ENCODE results near the gene TKFC.
A peak's percentile ranks its signal among the peaks of the same experiment; 100 is the strongest.

TKFC gene

DNA sequence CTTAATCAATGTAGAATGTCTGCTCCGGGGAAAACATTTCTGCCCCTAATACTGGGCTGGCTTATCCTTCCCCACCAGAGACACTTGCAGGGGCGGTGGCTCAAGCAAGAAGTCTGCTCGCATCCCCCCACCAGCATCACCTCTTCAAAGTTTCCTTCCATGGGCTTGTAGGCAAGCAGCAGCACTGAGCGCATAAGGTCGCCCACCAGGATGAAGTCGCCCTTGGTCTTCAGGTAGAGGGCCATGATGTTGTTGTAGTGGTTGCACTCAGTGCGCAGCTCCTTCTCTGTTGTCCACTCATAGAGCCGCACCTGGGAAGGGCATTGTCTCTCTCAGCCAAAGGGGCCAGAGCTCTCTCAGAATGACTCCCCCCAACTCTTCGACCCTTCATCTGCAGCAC is 29.3 kb upstream of the TKFC start:
- no peak for DNase-seq
- no peak for TF ChIP-seq GATA1 (IDR thresholded peaks at IDR 0.05; ENCODE audit: low read depth, low read length)
- no peak for TF ChIP-seq POLR2A (IDR thresholded peaks at IDR 0.05; ENCODE audit: low read length)

DNA sequence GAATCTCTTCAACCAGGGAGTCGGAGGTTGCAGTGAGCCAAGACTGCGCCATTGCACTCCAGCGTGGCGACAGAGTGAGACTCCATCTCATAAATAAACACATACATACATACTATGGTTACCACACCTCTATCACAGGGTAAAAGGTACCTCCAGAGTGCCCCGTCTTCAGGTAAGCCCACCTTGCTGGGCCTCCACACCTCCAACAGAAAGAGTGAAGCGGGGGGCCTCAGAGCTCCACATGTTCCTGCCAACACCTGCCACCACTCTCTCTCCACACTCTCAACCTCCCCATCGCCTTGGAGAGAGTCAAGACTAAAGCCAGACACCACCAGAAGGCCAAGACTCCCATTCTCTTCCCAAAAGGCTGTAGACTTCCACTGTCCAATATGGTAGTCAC is 27.6 kb upstream of the TKFC start:
- DNase-seq: no peak
- TF ChIP-seq GATA1 (IDR thresholded peaks at IDR 0.05; ENCODE audit: low read depth, low read length): no peak
- no peak for TF ChIP-seq POLR2A (IDR thresholded peaks at IDR 0.05; ENCODE audit: low read length)

DNA sequence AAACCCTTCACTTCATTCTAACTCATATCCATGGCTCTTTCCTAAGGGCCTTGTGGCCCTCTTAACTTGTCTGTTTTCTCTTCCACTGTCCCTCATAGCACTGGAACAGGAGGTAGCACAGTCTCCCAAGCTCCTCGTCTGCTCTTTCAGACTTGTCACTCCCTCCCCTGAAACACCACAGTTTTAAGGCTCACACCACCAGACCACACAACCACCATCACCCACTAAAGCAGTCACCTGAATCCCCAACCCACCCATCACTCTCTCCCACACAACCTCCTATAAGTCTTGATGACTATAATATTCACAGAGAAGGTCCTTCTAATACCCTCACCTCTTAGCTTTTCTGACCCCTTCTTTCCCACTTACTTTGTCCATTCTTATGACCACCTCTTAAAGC is 26.8 kb upstream of the TKFC start:
- TF ChIP-seq POLR2A (IDR thresholded peaks at IDR 0.05; ENCODE audit: low read length) (no peak), GATA1 (IDR thresholded peaks at IDR 0.05; ENCODE audit: low read depth, low read length) (no peak)
- no peak for DNase-seq

DNA sequence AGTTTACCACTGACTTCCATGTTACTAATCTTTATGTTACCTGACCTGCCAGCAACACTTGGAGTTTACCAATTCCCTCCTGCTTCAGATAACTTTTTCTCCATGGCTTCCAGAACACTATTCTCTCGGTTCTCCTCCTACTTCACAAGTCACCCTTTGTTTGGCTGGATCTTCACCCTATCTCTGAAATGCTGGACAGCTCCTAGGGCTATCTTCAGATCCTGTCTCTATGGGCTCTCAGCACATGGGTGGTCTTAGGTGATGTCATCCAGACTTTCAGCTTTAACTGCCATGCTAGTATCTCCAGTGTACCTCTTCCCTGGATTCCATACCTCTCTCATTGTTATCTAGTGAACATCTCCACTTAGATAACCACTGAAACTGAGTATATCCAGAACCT is 25.7 kb upstream of the TKFC start:
- TF ChIP-seq GATA1 (IDR thresholded peaks at IDR 0.05; ENCODE audit: low read depth, low read length) (no peak), POLR2A (IDR thresholded peaks at IDR 0.05; ENCODE audit: low read length) (no peak)
- no peak for DNase-seq

DNA sequence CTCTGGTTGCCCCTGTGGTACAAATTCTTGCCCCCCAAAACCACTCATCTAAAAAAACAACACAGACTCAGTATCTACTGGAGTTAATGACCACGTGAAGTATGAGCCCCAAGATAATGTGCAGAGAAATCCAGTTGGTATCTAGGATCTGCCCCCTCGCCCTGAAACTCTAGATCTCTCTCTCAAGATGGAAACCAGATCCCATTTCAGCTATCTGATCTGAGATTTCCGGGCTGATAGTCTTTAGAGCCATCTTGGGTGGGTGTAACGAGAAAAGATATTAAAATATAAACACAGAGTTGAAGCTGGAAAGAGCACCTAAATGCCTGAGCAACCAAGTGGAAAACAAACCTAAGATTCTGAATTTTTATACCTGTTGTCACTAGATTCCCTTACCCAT is 23.9 kb upstream of the TKFC start:
- TF ChIP-seq POLR2A (IDR thresholded peaks at IDR 0.05; ENCODE audit: low read length): no peak
- TF ChIP-seq GATA1 (IDR thresholded peaks at IDR 0.05; ENCODE audit: low read depth, low read length): no peak
- DNase-seq: no peak

DNA sequence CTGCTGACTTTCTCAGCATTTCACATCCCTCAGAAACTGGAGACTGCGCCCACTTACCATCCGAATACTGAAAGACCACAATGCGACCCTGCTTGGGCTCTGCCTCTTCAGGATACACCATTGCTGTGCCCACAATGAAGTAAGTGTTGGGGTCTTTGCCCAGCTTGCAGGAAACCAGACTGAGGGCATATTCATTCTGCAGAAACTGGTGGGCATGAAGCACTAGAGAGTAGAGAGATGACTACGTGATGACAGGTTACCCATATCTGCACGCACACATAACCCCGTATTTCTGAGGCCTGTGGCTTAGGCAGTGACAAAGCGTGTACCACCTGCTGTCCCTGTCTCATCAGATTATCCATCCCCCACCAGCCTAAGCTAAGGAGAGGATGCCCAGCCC is 23.3 kb upstream of the TKFC start:
- TF ChIP-seq POLR2A (IDR thresholded peaks at IDR 0.05; ENCODE audit: low read length): no peak
- no peak for TF ChIP-seq GATA1 (IDR thresholded peaks at IDR 0.05; ENCODE audit: low read depth, low read length)
- DNase-seq: no peak

DNA sequence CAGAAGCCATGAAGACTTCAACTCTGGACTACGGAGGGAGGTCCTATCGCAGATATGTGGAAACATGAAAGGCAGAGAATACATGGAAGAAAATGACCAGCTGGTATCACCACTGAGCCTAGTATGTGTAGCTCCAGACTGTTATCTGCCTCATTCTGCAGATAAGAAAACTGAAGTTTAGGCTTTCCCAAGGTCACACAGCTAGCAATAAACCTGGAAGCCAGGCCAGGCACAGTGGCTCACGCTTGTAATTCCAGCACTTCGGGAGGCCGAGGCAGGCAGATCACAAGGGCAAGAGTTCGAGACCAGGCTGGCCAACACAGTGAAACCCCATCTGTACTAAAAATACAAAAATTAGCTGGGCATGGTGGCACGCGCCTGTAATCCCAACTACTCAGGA is 22.3 kb upstream of the TKFC start:
- DNase-seq: peak in 1 of 2 experiments; percentile 49
- TF ChIP-seq POLR2A (IDR thresholded peaks at IDR 0.05; ENCODE audit: low read length): no peak
- TF ChIP-seq GATA1 (IDR thresholded peaks at IDR 0.05; ENCODE audit: low read depth, low read length): no peak

DNA sequence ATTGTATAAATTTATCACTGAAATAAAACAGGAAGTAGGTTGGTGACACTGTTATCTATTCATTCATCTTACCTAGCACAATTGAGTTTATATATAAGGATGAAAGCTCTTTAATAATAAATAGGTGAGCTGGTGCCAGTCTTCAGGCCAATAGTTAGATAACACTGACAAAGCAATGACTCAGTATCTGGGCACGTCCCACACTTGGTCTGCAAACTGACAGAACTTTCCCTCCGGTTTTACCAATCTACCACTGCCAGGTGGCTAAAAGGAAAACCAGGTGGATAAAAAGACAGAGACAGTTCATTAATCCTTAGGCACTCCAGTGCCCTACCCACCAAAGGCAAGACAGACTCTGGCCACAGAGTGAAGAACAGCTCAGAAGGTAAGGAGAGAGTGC is 17.8 kb upstream of the TKFC start:
- DNase-seq: no peak
- TF ChIP-seq POLR2A (IDR thresholded peaks at IDR 0.05; ENCODE audit: low read length) (no peak), GATA1 (IDR thresholded peaks at IDR 0.05; ENCODE audit: low read depth, low read length) (no peak)

DNA sequence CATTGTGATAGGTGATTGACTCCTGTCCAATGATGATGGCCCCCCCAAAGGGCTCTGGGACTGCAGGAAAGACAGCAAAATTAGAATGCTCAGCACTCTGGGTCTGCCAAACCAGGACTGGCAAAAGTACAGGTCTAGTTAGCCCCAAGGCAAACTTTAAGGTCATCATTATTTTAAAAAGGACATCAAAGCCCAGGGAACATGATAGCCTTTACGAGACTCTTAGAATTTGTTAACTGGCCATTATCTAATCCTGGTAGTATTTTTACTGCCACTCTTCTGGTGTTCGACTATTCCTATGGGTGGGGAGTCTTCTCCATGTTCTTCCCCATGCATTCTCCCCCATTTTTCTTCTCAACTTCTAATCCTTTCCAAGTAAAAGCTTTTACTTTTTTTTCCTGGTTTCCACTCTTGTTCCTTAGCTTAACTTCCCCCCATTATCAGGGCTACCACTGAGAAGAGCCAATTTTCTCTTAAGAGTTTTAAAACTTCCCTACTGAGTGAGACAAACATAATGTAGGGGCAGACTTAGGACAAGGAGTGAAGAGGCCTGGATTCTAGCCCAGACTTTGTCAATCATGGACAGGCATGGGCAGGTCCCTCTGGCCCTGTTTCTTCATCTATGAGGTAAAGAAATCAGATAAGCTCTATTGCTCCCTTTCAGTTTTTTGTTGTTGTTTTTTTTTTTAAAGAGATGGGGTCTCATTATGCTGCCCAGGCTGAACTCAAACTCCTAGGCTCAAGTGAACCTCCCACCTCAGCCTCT is 7.2 kb upstream of the TKFC start:
- TF ChIP-seq POLR2A (IDR thresholded peaks at IDR 0.05; ENCODE audit: low read length) (no peak), GATA1 (IDR thresholded peaks at IDR 0.05; ENCODE audit: low read depth, low read length) (no peak)
- DNase-seq: peak; percentile 44 to 52

DNA sequence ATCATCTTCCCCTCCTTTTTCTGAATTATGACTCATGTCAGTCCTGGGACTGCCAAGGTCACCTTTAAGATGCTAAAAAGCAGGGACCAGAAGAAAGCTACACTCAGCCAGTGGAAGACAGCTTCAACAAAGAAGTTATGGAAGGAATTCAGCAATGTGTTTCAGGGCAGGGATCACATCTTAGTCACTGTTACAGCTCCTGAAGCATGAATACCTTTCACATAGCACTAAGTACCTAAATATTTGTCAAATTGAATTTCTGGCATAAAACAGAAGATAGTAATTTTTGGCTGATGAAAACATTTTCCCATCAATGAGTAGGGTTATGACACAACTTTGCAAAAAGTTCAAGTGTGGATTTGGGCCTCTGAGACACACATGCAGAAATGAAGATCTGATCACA is 5.4 kb upstream of the TKFC start:
- TF ChIP-seq GATA1 (IDR thresholded peaks at IDR 0.05; ENCODE audit: low read depth, low read length): no peak
- no peak for TF ChIP-seq POLR2A (IDR thresholded peaks at IDR 0.05; ENCODE audit: low read length)
- DNase-seq: no peak

DNA sequence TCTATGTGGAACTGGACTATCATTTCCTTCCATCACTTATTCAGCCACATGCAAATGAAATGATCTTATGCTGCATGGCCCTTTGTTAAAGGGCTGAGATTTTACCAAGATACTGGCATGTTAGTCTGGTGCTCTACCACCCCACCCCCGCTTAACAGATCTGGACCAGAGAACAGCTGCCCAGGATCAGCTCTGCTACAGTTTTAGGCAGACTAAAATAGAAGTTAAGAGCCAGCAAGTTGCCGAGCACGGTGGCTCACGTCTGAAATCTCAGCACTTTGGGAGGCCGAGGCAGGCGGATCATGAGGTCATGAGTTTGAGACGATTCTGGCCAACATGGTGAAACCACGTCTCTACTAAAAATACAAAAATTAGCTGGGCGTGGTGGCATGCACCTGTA is 4.7 kb upstream of the TKFC start:
- DNase-seq: no peak
- TF ChIP-seq POLR2A (IDR thresholded peaks at IDR 0.05; ENCODE audit: low read length) (no peak), GATA1 (IDR thresholded peaks at IDR 0.05; ENCODE audit: low read depth, low read length) (no peak)

DNA sequence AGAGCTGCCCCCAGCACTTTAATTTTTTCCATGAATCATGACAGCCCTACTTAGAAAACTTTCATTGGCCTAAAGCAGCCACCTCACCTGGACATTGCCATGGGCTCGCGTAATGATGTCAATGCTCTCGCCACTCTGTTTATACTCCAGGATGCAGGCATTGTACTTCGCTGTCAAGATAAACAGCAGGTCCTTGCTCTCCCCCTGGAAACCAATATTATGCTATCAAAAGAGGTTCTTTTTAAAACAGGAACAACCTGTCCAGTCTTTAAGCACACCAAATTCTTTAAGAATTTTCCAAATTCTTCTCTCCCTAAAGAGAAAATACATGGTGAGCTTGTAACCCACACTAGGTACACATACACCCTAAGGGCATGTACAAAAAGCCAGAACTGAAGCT is 3.2 kb upstream of the TKFC start:
- TF ChIP-seq GATA1 (IDR thresholded peaks at IDR 0.05; ENCODE audit: low read depth, low read length) (no peak), POLR2A (IDR thresholded peaks at IDR 0.05; ENCODE audit: low read length) (no peak)
- DNase-seq: no peak

DNA sequence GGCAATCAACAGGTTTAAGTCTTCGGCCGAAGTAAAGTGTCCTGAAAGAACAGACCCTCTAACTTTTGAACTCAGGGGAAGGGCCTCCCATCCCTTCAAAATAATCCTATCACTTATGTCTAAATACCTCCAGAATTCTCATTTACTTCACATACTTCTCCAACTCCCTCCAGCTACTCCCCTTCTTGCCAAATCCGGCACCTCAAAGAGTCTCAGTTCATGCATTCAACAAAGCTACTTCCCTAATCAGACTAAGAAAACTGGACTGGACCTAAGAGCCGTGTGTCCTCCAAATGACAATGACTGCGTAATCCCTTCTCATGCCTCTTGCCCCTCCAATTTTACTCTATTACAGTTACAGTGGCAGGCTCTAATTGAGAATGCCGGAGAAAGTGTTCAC is 1.4 kb upstream of the TKFC start:
- peak in 1 of 2 experiments; percentile 47 for DNase-seq
- TF ChIP-seq POLR2A (IDR thresholded peaks at IDR 0.05; ENCODE audit: low read length): no peak
- no peak for TF ChIP-seq GATA1 (IDR thresholded peaks at IDR 0.05; ENCODE audit: low read depth, low read length)

DNA sequence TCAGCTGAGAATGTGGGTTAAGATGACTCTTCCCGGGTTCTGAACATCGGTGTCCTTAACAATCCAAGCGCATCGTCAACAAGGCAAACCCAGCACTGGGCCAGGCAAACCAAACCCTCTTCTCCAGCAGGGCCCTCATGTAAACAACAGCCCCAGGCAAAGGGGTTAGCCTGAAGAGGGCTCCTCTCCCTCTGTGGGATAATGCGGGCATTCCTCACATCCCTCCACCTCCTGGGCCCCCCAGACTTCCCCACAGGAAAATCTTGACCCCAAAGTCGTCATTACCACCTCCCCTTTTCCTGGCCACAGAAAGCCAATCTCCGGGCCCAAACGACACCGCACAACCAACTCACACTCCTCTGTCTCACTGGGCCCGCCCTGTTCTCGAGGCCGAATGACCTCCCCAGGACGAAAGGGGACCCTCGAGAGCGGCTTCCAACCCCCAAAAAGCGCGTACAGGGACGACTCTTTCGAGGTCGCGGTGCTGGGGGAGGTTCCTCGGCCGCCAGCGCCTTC is 689 bp upstream of the TKFC start:
- DNase-seq: peak; percentile 65 to 73
- TF ChIP-seq POLR2A (IDR thresholded peaks at IDR 0.05; ENCODE audit: low read length) (no peak), GATA1 (IDR thresholded peaks at IDR 0.05; ENCODE audit: low read depth, low read length) (no peak)

All from erythroblast (primary cell).